HG03439 (cell line): ENCODE results near the gene BID.
A peak's percentile ranks its signal among the peaks of the same experiment; 100 is the strongest.
"Not testable (repeated sequence)": the region's sequence is repeated elsewhere in the genome, so short reads cannot be mapped to it uniquely, and the experiment has no call there.

ENCODE experiments used
- ATAC-seq: cut with Tn5 transposase; IDR thresholded peaks from one replicate; pipeline ENCODE4 v1.9.1; 2021; ENCODE audit warnings: mild to moderate bottlenecking, moderate library complexity; ENCODE audit not compliant: unreplicated experiment

BID gene

GRCh38 chr22:17770180-17771077 lies 3.8 kb downstream of the BID start:
- ATAC-seq = no peak

- no peak for ATAC-seq
These were observed 4.6 kb downstream of the BID start for GRCh38 chr22:17769716-17770082.

- ATAC-seq = no peak
These were observed 5.1 kb downstream of the BID start for GRCh38 chr22:17769013-17769715.

DNA sequence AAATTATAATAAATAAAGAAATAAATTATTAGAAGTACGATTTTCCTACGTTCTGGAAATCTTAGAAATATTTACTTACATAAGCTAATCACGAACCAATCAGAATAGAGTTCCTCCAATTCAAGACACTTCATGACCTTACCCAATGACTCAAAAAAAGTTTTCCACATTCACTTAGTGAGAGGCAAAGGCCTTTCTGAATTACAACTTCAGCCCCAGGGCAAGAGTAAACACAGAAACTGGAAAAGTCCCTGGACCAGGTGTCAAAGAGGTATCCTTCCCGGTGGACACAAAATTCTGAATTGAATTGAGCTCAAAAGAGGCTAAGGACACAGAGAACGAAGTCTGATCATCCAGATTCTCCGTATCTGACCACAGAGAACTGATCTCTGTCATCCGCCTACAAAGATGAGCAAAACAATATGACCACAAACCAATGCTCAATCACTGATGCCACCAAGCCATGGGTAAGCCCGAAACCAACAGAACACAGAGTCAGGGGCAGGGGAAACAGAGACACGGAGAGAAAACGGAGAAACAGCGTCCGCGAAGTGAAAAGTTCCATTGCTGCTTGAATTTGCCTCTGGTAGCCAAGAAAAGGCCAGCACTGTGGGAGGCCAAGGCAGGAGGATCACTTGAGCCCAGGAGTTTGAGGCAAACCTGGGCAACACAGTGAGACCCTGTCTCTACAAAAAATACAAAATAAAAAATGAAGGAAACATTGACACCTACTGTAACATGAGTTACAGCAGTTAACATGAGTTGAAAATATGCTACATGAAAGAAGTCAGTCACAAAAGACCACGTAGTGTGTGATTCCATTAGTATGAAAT lies 6.8 kb downstream of the BID start:
- peak; percentile 75 for ATAC-seq

DNA sequence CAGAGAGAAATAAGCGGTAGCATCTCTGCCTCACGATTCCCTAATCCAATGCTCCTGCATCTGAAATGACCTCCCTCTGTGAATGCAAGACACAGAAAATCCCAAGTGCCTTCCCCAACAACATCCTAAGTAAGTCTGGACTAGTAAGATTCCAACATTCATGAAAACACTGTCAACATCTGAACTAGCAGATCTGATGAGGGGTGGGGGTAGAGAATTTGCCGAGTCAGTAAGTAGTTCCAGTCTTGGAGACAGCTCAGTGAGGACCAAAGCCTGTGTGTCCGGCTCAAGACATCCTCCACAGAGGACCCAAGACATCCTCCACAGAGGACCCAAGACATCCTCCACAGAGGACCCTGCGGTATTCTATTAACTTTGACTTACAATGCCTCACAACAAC lies 9.4 kb downstream of the BID start:
- ATAC-seq = not testable (repeated sequence)

DNA sequence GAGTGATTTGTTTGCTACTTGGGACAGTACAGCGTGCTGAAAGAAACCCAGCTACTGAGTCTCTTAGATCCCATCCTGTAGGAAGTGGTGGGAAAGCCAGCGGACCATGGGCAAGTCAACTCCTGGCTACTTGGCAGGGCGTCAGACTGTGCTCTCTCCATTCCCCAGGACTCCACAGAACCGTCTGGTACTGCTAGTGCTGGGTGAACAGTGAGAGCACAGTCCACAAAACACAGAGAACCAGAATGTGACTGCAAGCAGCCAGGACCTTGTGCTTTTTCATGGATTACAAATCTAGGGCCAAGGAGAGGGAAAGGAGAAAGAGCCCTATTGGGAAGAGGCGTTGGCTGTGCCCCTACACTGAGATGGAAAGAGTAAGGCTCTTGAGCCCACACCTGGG lies 10.2 kb downstream of the BID start:
- ATAC-seq = no peak

DNA sequence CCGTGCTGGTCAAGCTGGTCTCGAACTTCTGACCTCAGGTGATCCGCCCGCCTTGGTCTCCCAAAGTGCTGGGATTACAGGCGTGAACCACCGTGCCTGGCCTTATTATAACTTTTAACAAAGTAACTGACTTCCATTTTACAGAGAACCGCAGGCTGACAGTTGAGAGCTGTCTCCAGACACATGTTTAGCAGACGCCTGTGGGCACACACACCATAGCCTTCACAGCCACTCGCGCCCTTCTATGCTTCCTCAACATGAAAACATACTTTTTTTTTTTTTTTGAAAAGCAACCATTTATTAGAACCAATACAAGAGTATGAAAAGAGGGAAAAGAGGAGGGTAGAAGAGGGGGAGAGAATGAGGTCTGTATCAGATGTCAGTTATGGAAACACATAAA lies 10.8 kb downstream of the BID start:
- not testable (repeated sequence) for ATAC-seq

DNA sequence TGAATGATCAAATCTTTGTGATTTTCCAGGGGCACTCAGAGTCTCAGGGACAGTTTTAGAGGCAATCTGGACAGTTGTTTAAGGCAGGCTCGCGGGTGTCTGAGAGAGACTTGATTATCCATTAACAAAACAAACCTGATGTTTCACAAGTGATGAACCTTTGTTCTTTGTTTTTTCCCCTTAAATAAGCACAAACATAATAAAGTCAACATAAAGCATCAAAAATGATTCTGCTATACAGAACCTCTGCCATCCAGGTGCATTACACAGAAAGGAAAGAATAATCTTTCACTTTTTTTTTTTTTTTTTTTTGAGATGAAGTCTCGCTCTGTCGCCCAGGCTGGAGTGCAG lies 13.2 kb downstream of the BID start:
- ATAC-seq = no peak

- ATAC-seq = no peak
These were observed 19.9 kb downstream of the BID start for GRCh38 chr22:17754233-17754925.

- no peak for ATAC-seq
These were observed 20.8 kb downstream of the BID start for GRCh38 chr22:17753401-17753989.

- no peak for ATAC-seq
These were observed 22.7 kb downstream of the BID start for GRCh38 chr22:17751596-17751995.

DNA sequence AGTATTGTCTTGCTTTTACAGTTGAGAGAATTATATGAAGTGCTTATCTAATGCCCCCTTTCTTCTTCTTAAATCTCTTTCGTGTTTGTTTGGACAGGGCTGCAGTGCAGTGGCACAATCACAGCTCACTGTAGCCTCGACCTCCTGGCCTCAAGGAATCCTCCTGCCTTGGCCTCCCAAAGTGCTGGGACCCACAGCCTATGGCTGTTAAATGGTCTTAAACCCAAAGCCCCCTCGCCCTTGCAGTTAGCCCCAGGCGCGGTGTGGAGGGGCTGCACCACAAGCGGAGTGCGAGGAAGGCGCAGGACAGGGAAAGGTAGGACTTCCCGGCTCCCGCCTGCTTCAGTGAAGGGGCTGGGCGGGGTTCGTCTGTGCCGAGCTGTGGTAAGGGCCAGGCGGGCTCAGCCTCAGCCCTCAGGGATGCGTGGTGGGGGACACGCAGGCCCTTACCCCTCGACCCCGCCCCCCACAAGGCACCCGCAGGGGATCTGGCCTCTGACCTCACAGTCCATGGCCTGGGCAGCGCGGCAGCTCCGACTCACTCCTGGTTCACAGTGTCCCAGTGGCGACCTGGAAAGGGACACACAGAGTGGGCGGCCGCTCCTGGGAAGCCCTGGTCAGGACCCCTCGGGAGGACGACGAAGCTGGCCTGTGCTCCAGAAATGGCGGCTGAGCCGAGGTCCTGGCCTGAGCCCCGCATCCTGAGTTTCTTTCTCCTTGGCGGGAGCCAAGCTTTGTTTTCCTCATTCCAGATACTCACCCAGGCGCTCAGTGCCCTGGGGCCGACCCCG lies 24.5 kb downstream of the BID start:
- no peak for ATAC-seq

- ATAC-seq = no peak
These were observed 25.5 kb downstream of the BID start for GRCh38 chr22:17748555-17749353.

GRCh38 chr22:17746916-17747315 lies 27.4 kb downstream of the BID start:
- no peak for ATAC-seq

GRCh38 chr22:17744430-17744829 lies 29.8 kb downstream of the BID start:
- ATAC-seq = no peak

- no peak for ATAC-seq
These were observed 30.4 kb downstream of the BID start for GRCh38 chr22:17743661-17744411.

GRCh38 chr22:17742527-17742902 lies 31.8 kb downstream of the BID start:
- ATAC-seq = no peak

DNA sequence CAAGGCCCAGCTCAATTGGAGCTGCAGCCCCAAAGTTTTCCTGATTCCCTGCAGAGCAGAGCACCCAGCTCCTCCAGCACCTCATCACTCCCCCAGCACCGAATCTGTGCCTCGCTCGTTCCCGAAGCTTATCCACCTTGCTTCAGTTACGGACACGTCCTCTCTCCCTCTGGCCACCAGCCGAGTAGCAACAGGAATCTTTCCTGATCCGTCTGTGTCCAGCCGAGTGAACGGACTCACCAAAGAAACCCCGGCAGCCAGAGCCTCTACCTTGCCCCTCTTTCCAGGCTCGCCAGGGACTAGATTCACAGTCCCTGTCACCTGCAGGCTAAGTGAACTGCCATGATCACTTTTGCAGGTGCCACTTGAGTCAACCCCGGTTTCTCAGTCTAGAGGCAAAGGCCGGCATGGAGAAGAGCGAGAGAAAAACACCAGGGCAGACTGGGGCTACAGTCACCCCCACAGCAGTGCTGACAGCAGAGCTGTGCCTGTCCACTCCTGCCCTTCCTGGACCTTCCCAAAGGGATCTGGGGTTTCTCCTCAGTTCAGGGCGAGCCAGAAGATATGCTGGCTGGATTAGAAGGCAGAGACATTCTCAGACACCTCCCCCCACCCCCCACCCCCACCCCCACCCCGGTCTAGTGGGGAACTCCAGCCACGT lies 32.3 kb downstream of the BID start:
- no peak for ATAC-seq
